AG09309 (cell line): ENCODE measurements around the gene TMEM121.

Experiments
- DNase-seq: peaks from one replicate; pipeline ENCODE4 v3.0.0-alpha.2; 2010; ENCODE audit warnings: low read depth
- H3K4me3 ChIP-seq: 2 replicates; pipeline ENCODE4 v1.5.1; 2011; ENCODE audit warnings: mild to moderate bottlenecking, low read depth, low read length, moderate library complexity; ENCODE audit not compliant: control insufficient read depth
- CTCF ChIP-seq: IDR thresholded peaks from 2 replicates; pipeline ENCODE4 v1.5.1; 2011; ENCODE audit warnings: mild to moderate bottlenecking, low read depth, low read length, inconsistent platforms; ENCODE audit not compliant: insufficient read depth, control insufficient read depth; ENCODE audit errors: missing control alignments

The TMEM121 gene

GRCh38 chr14:105519946-105520698, 6.3 kb upstream of the TMEM121 start:
- no peak for TF ChIP-seq CTCF
- no peak for DNase-seq
- no peak overlapping the region for H3K4me3 ChIP-seq

- TF ChIP-seq CTCF = no peak
- DNase-seq = no peak
- no peak overlapping the region for H3K4me3 ChIP-seq
Measured at GRCh38 chr14:105525326-105525725, 1.1 kb upstream of the TMEM121 start.

- no peak for TF ChIP-seq CTCF
- peak overlapping the region; percentile 62 for H3K4me3 ChIP-seq
- DNase-seq = no peak
Measured at GRCh38 chr14:105526776-105527380, 495 bp downstream of the TMEM121 start.

GRCh38 chr14:105527381-105527825, 1.0 kb downstream of the TMEM121 start:
- peak overlapping the region; percentile 62 for H3K4me3 ChIP-seq
- TF ChIP-seq CTCF = no peak
- no peak for DNase-seq

GRCh38 chr14:105527826-105528585, 1.6 kb downstream of the TMEM121 start:
- DNase-seq = peak; percentile 8
- TF ChIP-seq CTCF = peak; percentile 73
- H3K4me3 ChIP-seq = peak overlapping the region; percentile 62

GRCh38 chr14:105528586-105529318, 2.4 kb downstream of the TMEM121 start:
- DNase-seq = no peak
- no peak overlapping the region for H3K4me3 ChIP-seq
- TF ChIP-seq CTCF = no peak
